ENCODE data around the gene HOXC5. TPM values are rescaled to one million over a fixed set of nuclear protein-coding genes. Genes with fewer than 3 reads are reported as not detected.
"Not testable (repeated sequence)": the region's sequence is repeated elsewhere in the genome, so short reads cannot be mapped to it uniquely, and the experiment has no call there.

Gene HOXC5
- total RNA-seq, 2 donors from 2014 or later: not detected

DNA sequence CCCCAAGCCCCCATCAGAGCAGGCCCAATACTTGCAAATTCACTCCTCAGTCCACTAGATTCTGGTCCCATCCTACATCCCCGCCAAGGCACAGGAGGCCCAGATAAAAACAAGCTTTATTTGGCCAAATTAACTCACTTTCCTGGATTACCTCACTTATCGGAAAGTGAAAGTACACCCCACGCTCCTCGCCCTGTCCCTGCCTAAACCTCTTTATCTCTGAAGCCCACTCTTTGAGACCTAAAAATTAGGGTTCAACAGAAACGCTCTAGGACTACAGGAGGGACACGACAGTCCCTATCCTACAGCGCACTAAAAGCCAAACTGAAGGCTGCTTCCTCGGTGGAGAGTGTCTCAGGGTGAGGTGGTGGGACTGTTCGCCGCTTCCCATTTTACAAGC is 45.0 kb downstream of the HOXC5 start:
- DNase-seq; intact Hi-C loops (cut with DNase I); ATAC-seq: not testable (repeated sequence)

DNA sequence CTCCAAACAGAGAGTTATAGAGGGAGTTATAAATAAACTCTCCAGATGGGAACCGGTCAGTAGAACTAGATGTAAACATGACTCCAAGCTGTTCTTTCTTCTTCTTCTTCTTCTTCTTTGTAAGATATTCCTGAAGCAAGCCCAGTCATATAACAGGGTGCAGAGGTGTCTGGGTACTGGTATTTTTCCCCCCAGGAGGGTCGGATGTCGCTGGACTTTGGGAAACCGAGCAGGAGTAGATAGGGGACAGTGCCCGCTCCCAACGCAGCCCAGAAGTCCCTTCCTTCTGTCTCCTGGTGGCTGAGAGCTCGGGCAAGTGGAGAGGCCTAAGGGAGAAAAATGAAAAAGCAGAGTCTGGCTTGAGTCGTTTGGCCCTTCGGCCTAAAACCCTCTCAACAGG is 46.3 kb downstream of the HOXC5 start:
- ATAC-seq; DNase-seq; intact Hi-C loops (cut with DNase I): not testable (repeated sequence)

DNA sequence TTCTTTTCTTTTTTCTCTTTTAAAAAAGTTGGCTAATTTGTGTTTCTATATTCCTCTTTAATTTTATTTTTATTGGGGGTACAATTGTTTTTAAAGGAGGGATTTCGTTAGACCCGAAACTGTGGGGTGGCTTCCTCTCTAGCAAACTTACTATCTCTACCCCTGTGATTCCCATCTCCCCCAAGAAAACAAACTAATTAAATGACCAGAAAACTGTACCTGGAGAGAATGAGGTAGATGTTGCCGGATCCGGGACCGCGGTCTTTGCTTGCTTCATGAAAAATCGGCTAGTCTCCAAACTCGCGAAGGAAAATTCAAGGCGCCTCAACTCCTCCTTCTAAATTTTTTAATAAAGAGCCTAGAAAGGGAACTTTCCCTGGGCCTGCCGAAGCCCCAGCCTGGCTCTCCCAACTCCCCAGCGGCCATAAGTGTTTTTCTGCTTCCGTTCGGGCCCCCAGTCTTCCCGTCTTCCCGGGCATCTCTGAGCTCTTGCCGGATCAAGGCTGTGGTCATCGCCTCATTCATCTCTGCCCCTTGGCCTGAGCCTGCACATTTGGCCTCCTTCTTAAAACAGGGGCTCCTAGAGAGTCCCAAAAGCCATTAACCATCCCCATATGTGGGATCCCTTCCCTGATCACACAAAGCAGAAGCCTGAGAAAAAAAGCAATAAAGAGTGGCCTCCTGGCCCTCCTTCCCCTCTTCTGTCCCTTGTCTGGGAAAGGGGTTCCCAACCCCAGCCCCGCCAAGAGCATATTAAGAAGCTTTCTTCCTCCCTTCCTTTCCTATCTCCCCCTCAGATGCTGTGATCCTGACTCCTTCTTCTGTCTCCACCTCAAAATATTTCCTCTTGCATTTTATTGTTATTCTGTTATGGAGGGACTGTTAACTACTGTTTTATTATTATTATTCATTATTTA is 47.4 kb downstream of the HOXC5 start:
- DNase-seq; intact Hi-C loops (cut with DNase I); ATAC-seq: not testable (repeated sequence)

DNA sequence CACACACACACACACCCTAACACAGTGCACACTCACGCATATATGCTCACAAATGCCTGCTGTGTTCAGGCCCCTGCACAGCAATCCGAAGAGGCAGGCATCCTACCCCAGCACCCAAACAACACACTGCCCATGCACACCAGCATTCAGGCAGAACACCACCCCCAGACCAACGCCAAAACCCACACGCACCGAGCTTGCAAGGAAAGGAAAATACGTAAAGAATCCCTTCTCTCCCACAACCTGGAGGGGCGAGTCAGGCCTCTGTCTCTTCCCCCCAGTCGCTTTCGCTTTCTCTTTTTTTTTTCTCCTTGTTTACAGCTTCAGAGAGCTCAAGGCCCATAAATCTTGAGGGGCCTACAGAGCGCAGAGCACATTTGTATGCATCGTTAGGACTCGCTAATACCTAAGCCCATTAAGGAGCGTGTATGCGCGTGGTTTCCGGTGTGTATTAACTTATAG is 48.2 kb downstream of the HOXC5 start:
- intact Hi-C loops (cut with DNase I); ATAC-seq; DNase-seq: not testable (repeated sequence)

DNA sequence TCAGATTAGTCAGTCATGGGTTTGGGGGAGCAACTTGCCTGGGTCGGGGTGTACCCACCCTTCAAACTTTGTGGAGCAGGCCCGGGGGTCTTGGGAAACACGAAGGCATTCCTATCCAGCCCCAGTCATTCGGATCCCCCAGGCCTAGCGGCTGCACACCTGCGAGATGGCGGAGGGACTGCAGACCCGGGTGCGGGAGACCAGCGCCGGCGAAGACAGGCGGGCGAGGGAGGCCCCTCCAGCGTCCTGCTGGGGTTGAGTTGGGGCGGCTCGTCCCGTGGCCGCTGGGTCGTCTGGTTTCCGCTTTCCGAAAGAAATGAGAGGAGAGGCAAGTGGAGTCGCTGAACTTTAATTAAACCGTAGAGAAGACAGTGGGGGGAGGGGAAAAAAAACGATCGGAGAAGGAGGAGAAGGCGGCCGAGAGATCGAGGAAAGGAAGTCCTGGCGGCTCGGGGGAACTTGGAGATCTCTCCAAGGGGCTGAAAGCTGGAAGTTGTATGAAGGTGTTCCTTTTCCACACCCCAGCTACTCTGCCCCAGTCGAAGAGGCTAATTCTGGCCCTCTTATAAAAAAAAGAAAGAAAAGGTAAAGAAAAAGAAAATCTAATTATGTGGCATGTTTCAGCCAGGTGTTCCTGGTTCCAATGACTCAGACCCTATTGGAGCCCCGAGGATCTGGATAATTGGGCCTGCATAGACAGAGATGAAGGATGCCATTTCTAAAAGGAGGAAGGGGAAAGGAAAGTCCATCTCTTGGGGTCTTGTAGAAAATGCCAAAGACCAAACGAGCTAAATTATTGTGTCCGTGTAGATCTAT is 48.9 kb downstream of the HOXC5 start:
- intact Hi-C loops (cut with DNase I); ATAC-seq; DNase-seq: not testable (repeated sequence)

DNA sequence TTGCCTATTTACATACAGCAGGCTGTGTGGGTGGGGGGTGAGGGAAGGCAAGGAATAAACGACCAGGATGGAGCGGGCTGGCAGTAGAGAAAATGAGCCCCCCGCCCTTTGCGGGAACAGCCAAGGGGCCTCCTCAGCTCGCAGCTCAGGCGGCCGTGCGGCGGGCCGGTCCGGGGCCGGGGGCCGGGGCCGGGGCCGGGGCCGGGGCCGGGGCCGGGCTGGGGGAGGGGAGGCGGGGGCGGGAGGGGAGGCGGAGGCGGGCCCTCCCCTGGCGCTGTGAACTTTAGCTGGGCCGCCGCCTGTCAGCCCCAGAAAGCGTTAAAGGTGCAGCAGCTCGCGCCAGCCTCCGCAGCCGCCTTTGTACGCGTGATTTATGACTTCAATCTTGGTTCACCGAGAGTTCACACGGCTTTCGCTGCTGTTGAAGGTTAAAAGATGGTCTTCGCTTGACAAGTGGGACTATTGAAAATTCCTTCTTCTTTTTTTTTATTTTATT is 49.6 kb downstream of the HOXC5 start:
- no peak for ATAC-seq
- no peak for DNase-seq
- intact Hi-C loops (cut with DNase I): no loop called here

Small RNAs within 50 kb of the gene (microRNA-seq; reads per million reads assigned to microRNA genes)
- gene MIR196A2 (0.60 to 8.2 reads per million in 2 donors), gene MIR615 (2.4 to 2.7 reads per million in 2 donors)

Other genes starting within 250 kb of the HOXC5 start
- gene HOXC13, start 94.2 kb upstream of the HOXC5 start, total RNA-seq: not detected
- gene HOXC12, start 78.1 kb upstream of the HOXC5 start, total RNA-seq: not detected
- gene HOXC11, start 59.9 kb upstream of the HOXC5 start, total RNA-seq: not detected
- gene HOTAIR, start 58.1 kb upstream of the HOXC5 start, total RNA-seq: not detected
- not detected for gene HOXC10, start 47.9 kb upstream of the HOXC5 start, total RNA-seq
- gene HOXC9, start 32.9 kb upstream of the HOXC5 start, total RNA-seq: not detected
- not detected for gene HOXC8, start 24.1 kb upstream of the HOXC5 start, total RNA-seq
- under 1 TPM in 1 of 2 donors, not detected in 1; 0.50 TPM for gene HOXC6, start 4.6 kb upstream of the HOXC5 start, total RNA-seq
- under 1 TPM; 0.16 to 0.35 TPM for gene HOXC4, start 20.8 kb downstream of the HOXC5 start, total RNA-seq
- 10 to 100 TPM; 17.9 to 18.0 TPM for gene SMUG1, start 155.9 kb downstream of the HOXC5 start, total RNA-seq
- 10 to 100 TPM; 50.8 to 55.7 TPM for gene CBX5, start 247.1 kb downstream of the HOXC5 start, total RNA-seq
- 100 to 1,000 TPM; 431 to 588 TPM for gene HNRNPA1, start 247.7 kb downstream of the HOXC5 start, total RNA-seq

Measured in left cardiac atrium (tissue), 4 donors.